Bronchial epithelial cell (primary cell): ENCODE measurements around the gene KNDC1. TPM values are rescaled to one million over a fixed set of nuclear protein-coding genes. Genes with fewer than 3 reads are reported as not detected.

ENCODE experiments used
- DNase-seq: peaks from one replicate; pipeline ENCODE4 v3.0.0-alpha.2; 2010; ENCODE audit warnings: low read depth
- FAIRE-seq: peaks from 2 replicates; lab custom pipeline; 2011; peaks lifted over from hg19 to GRCh38; lab: Jason Lieb, UNC
- H3K27me3 ChIP-seq: 2 replicates; pipeline ENCODE4 v1.5.1; 2011; ENCODE audit warnings: low read length; ENCODE audit not compliant: control insufficient read depth, insufficient read depth
- H3K36me3 ChIP-seq: 2 replicates; pipeline ENCODE4 v1.5.1; 2011; ENCODE audit warnings: low read length; ENCODE audit not compliant: control insufficient read depth, insufficient read depth
- H3K4me3 ChIP-seq: 2 replicates; pipeline ENCODE4 v1.5.1; 2011; ENCODE audit warnings: mild to moderate bottlenecking, low read depth, low read length, control low read depth
- CTCF ChIP-seq: IDR thresholded peaks from 2 replicates; pipeline ENCODE4 v1.5.1; 2011; ENCODE audit warnings: mild to moderate bottlenecking, moderate library complexity, low read length, control low read depth, inconsistent platforms; ENCODE audit not compliant: insufficient read depth, severe bottlenecking
- total RNA-seq: library from RNA; depleted of rRNA; stranded (reverse); fragments of >200 nt; gene quantifications from 2 replicates; pipeline ENCODE4 v1.2.1, GENCODE V29; 2014

Gene KNDC1
- total RNA-seq, 1 donor from 2014 or later = under 0.01 TPM

GRCh38 chr10:133225707-133226191 is 65.7 kb downstream of the KNDC1 start:
- FAIRE-seq (no peak), DNase-seq (no peak)
- no peak for TF ChIP-seq CTCF
- Histone ChIP-seq H3K4me3 (no peak overlapping the region), H3K36me3 (no peaks in the 10 kb centered on the region), H3K27me3 (peaks cover 6% of the 10 kb centered on the region)

GRCh38 chr10:133226251-133226808 is 66.3 kb downstream of the KNDC1 start:
- DNase-seq (no peak), FAIRE-seq (no peak)
- TF ChIP-seq CTCF = no peak
- Histone ChIP-seq H3K4me3 (no peak overlapping the region), H3K27me3 (peaks cover 8% of the 10 kb centered on the region), H3K36me3 (no peaks in the 10 kb centered on the region)

DNA sequence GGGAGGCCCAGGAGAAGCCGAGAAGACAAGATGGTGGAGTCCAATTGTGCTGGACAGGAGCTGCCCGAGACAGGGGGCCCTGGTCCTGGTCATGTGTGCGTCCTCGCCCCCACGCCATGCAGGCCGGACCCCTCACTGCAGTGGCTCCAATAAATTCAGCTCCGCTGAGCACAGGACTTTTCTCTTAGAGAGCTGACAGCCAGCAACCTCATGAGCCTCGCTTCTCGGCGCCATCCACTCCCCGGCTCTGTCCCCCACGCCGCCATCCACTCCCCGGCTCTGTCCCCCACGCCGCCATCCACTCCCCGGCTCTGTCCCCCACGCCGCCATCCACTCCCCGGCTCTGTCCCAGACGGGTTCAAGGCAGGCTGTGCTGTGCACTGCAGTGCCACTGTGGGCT is 67.2 kb downstream of the KNDC1 start:
- Histone ChIP-seq H3K27me3 (peaks cover 17% of the 10 kb centered on the region), H3K36me3 (no peaks in the 10 kb centered on the region), H3K4me3 (no peak overlapping the region)
- DNase-seq (no peak), FAIRE-seq (no peak)
- TF ChIP-seq CTCF = no peak

- TF ChIP-seq CTCF = no peak
- H3K4me3 ChIP-seq = no peak overlapping the region
- H3K36me3 ChIP-seq = no peaks in the 10 kb centered on the region
- FAIRE-seq (no peak), DNase-seq (no peak)
- H3K27me3 ChIP-seq = peaks cover 21% of the 10 kb centered on the region
Observed at GRCh38 chr10:133229265-133230043, 69.4 kb downstream of the KNDC1 start.

DNA sequence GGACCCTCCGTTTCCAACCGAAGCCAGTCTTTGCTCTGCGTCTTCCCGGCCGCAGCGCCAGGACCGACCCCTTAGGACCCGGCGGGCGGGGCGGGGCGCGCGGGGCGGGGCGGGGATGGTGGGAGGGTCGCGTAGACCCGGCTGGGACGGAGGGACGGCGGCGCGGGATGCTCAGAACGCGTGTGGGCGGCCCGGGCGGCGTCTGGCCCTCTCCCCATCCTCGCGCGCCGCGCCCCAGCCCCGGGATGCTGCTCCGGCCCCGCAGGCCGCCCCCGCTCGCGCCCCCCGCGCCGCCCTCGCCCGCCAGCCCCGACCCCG is 70.0 kb downstream of the KNDC1 start, which contains the start of gene UTF1:
TSS of gene UTF1 (plus strand) at position 174 of the 318 bp plus-strand sequence. CDS start at position 246, 72 bp downstream.
- no peaks in the 10 kb centered on the region for H3K36me3 ChIP-seq
- H3K4me3 ChIP-seq = no peak within 1 kb of the TSS
- TF ChIP-seq CTCF = no peak
- peaks cover 21% of the 10 kb centered on the region for H3K27me3 ChIP-seq
- FAIRE-seq (no peak), DNase-seq (no peak)
